DOHH2 (cell line): ENCODE results near the gene IL22RA2.

ENCODE experiments used
- CTCF ChIP-seq: fragments of 200-600 bp; sonication (generic); IDR thresholded peaks from one replicate; pipeline ENCODE4 v1.5.1; 2014; ENCODE audit warnings: antibody characterized with exemption, mild to moderate bottlenecking, low read depth, low read length; ENCODE audit not compliant: poor library complexity, severe bottlenecking
- EZH2phosphoT487 ChIP-seq: fragments of 200-600 bp; sonication (generic); IDR thresholded peaks from 2 replicates; pipeline ENCODE4 v1.6.1; 2017; ENCODE audit warnings: borderline replicate concordance, mild to moderate bottlenecking, antibody characterized with exemption, low read length, moderate library complexity, mixed read lengths

DNA sequence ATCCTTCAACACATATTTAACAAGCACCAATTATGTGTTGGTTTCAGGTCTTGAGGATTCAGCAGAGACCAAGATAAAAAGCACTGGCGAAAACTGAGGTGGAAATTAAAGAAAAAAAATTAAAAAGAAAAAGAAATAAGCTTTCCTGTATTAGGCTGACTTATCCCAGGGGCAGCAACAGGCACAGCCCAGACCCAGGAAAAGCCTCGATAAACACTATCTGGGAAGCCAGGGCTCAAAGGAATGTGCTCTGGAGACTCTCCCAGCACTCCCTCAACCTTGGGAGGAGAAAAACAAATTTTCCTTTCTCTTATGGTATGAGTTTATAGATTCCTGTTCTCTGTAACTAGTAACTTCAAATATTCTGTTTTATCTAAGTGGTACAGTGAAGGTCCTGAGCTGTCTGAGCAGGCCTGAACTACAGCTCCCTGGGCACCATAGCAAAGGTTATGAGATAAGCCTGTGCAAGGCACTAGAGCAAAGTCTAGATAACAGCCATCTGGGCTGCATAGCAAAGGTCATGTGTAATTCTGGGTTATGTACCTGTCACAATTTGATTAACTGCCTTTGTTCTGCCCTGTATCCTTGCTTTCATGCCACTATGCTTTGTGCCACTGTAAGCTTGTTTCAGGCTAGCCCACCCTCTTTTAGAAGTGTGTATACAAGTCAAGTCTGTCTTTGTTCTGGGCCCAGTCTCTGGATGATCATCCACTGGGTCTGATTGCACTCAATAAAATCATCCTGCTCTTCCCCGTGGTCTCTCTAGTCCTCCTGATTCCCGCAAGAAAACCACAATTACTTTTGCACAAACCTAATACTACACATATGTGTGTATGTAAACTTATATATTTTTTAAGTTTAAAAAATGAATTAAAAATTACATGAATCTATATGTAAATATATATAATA, 54.0 kb downstream of the IL22RA2 start:
- TF ChIP-seq CTCF (no peak), EZH2phosphoT487 (no peak)
